ENCODE results near the gene ST3GAL2.
A peak's percentile ranks its signal among the peaks of the same experiment; 100 is the strongest.
"Not testable (repeated sequence)": the region's sequence is repeated elsewhere in the genome, so short reads cannot be mapped to it uniquely, and the experiment has no call there.

The ST3GAL2 gene

DNA sequence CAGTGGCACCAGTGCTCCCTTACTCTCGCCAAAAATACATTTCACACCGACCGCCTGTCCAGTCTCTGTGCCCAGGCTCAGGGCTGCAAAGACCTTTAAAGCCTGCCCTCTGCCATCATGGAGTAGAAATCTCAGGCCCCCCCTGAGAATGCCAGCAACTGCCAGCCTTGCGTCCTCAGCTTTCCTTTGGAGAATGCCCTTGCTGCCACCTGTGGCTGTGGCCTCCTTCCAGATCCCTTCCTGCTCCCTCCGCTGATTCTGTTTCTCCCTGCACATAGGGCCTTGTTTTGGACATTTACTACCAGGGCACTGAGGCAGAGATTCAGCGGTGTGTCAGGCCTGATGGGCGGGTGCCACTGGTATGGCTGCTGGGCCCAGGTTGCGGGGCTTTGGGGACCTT, 28.7 kb upstream of the ST3GAL2 start:
- no peak for DNase-seq (ENCODE audit: low spot score)

DNA sequence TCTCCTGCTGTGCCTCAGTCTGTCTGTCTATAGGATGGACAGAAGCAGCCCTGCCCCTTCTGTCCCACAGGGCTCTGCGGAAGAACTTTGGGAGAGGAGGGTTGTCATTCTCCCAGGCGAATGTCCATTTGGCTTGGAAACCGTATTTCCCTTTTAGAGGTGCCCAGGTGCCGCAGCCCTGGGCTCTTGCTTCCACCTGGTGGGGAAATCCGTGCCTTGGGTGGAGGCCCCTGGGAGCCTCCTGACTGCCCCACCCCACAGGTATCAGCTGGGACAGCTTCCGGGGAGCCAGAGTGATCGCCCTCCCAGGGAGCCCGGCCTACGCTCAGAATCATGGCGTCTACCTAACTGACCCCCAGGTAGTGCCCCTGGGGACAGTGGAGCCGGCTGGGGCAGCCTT, 28.2 kb upstream of the ST3GAL2 start:
- DNase-seq (ENCODE audit: low spot score), result no peak

DNA sequence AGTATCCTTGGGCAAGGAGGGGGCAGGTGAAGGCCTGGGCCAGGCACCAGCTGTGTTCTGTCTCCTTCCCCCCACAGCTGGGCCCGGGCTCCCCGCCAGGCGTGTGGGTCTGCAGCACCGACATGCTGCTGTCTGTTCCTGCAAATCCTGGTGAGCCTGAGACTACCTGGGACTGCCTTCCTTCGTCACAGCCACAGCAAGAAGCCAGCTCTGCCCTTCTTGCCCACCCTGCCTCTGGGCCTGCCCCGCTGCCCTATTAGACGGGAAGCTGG, 27.8 kb upstream of the ST3GAL2 start:
- no peak for DNase-seq (ENCODE audit: low spot score)

DNA sequence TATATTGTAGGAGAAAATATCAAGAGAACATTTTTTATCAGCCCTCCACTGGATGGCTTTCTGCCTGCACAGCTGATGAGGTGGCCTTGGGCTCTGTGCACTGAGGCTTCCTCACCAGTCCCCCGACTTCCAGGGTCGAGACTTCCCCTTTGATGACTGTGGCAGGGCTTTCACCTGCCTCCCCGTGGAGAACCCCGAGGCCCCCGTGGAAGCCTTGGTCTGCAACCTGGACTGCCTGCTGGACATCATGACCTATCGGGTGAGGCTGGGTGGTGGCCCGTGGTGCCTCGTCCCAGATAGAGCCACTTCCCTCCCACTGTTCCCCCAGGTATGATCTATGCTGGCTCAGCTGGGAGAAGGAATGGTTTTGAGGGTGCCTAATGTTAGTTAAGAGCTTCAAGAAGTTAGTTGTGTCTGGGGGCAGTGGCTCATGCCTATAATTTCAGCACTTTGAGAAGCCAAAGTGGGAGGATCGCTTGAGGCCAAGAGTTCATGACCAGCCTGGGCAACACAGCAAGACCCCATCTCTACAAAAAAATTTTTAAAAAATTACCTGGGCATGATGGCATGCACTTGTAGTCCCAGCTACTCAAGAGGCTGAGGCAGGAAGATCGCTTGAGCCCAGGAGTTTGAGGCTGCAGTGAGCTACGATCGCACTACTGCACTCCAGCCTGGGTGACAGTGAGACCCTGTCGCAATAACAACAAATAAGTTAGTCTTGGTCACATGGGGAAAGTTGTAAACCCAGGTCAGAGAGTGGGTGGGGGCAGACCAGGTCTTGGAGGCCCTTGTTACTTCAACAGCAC, 27.3 kb upstream of the ST3GAL2 start:
- DNase-seq (ENCODE audit: low spot score), result no peak

DNA sequence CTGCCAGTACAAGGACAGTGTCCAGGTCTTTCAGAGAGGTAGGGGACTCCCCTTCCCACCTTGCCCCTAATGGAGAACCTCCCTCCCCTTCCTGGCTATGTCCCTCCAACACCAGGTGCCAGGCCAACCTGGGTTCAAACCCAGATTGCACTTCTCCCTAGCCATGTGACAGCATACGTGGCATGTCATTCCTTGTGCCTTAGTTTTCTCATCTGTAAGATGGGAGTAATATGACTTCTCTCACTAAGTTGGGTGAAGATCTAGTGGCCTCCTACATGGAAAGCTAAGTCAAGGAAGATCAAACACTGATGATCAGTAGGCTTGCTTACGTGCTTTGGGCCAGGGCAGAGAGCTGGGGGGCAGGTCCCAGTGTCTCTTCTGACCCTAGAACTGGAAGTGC, 24.3 kb upstream of the ST3GAL2 start:
- DNase-seq (ENCODE audit: low spot score), result no peak

DNA sequence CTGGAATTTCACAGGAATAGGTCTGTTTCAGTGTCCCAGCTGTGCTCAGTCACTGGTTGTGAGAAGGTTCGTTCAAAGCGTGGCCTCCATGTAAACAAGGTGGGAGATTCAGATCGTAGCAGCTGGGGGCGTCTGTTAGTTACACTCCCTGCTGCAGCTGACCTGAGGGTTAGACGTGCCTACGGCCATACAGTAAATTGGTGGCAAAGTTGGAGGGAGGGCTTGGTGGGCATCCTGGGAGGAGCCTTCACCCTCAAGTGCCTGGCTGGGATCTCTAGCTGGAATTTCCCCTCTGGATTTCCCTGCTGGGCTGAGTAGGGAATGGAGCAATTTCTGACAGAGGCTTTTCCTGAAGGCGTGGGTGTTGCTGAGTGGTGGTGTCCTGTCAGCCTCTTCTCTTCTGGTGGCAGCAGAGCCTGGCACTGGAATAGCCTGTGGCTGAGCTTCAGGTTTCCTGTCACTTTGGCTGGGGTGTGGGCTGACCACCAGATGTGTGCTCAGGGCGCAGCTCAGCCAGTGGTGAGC, 21.9 kb upstream of the ST3GAL2 start:
- DNase-seq (ENCODE audit: low spot score), result no peak

DNA sequence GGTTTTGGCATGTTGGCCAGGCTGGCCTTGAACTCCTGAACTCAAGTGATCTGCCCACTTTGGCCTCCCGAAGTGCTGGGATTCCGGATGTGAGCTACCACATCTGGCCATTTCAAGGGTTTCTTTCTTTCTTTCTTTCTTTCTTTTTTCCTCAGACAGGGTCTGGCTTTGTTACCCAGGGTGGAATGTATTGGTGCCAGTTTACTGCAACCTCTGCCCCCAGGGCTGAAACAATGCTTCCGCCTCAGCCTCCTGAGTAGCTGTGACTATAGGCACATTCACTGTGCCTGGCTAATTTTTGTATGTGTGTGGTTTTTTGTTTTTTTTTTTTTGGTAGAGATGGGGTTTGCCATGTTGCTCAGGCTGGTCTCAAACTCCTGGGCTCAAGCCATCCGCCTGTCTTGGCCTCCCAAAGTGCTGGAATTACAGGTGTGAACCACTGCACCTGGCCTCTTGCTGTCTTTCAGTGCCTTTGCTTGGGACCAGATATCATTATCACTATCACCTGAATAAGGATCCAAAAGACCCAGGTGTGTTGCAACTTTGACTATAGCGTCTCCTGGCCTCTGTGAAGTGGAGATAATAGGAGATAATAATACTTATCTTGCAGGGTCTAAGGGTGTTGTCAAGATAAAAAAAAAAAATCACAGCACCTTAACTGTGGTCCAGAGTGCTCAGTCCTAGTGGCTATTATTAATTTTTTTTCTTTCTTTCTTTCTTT, 18.7 kb upstream of the ST3GAL2 start:
- no peak for DNase-seq (ENCODE audit: low spot score)

DNA sequence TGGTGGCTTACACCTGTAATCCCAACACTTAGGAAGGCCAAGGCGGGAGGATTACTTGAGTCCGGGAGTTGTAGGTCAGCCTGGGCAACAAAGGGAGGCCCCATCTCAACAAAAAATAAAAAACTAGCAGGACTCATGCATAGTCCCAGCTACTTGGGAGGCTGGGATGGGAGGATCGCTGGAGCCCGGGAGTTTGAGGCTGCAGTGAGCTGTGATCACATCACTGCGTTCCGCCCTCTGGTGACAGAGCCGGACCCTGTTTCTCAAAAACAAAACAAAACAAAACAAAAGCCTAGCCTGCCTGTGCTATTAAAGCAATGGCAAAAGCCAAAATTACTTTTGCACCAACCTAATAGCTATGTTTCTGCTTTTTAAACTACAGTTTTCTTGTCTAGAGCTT, 17.0 kb upstream of the ST3GAL2 start:
- DNase-seq (ENCODE audit: low spot score), result no peak

DNA sequence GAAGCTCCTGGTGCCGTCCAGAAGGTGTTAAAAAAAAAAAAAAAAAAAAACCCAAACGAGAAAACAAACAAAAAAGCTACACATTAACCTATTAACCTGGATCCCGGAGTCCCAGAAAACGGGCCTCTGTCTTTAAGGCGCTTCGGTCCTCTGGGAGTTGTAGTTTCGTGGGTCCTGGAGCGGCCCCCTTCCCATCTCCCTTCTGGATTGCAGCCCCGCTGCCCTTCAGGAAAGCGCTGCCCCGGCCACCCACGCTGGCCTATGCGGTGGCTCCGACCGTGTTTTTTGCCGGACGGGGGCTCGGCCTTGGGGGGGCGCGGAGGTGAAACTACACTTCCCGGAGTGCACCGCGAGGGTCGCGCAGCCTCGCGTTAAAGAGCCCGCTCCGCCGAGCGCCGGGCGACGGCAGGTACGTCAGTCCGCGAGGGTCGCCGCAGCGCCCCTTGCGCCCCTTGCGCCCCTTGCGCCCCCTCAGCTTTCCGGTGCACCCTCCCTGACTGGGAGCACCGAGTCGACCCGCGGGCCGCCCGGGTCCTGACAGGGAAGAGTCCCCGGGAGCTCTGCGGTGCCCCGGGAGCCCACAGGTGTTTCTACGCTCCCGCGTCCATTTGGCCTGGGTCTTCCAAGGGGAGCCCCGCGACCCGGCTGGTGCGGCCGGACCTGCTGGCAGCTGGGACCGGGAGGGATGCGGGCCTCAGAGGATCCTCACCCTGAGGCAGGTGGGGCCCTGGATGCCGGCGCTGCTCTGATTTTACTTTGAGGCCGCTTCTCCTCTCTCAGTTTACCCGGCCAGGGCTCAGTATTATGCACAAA, 15.5 kb upstream of the ST3GAL2 start, which contains the start of gene FCSK:
FCSK (plus strand) TSS at position 374 of the 813 bp plus-strand sequence. CDS start 8,596 bp downstream, outside the sequence.
- peak; percentile 98 for DNase-seq (ENCODE audit: low spot score)

DNA sequence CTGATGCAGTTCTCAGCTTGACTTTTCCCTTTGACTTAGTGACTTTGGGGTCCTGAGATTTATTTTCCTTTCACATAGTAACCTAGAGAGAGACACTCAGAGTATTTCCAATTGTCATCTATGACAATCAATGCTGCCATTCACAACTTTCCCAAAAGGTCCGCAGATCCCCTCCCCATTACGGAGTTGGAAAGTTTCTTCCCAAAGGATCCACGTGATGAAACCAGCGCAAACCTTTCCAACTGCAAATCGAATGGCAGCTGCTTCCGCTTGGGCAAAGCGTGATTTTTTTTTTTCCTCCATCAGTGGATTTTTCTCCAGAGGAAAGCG, 15.0 kb upstream of the ST3GAL2 start:
- no peak for DNase-seq (ENCODE audit: low spot score)

DNA sequence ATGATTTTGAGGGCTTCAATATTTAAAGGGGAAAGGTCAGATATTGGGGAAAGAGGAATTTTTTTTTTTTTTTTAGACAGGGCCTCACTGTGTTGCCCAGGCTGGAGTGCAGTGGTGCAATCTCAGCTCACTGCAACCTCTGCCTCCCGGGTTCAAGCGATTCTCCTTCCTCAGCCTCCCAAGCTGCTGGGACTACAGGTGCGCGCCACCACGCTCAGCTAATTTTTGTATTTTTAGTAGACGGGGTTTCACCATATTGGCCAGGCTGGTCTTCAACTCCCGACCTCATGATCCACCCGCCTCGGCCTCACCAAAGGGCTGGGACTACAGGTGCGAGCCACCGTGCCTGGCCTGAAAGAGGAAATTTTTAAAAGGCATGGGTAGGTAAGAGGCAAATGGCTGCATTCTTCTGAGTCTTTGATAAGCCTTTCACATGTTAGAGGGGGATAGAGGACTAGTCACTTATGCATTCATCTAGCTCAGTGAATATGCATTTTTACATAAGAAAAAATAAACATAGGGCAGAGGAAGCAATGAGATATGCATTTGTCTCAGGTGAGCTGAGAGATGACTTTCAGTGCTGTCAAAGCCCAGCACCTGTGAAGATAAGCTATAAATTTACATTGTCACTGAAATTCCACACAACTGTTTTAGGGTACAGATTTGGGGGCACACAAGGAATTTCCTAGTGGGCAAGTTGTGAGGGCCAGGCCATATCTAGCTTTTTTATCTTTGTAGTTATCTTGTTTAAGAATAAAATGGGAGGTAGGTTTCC, 14.4 kb upstream of the ST3GAL2 start:
- DNase-seq (ENCODE audit: low spot score), result no peak

DNA sequence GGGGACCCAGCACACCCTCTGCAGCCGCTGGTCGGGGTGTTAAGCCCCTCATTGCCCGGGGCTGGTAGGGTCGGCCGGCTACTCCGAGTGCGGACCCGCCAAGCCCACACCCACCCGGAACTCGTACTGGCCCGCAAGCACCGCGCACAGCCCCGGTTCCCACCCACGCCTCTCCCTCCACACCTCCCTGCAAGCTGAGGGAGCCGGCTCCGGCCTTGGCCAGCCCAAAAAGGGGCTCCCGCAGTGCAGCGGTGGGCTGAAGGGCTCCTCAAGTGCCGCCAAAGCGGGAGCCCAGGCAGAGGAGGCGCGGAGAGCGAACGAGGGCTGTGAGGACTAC, 12.1 kb upstream of the ST3GAL2 start:
- not testable (repeated sequence) for DNase-seq (ENCODE audit: low spot score)

DNA sequence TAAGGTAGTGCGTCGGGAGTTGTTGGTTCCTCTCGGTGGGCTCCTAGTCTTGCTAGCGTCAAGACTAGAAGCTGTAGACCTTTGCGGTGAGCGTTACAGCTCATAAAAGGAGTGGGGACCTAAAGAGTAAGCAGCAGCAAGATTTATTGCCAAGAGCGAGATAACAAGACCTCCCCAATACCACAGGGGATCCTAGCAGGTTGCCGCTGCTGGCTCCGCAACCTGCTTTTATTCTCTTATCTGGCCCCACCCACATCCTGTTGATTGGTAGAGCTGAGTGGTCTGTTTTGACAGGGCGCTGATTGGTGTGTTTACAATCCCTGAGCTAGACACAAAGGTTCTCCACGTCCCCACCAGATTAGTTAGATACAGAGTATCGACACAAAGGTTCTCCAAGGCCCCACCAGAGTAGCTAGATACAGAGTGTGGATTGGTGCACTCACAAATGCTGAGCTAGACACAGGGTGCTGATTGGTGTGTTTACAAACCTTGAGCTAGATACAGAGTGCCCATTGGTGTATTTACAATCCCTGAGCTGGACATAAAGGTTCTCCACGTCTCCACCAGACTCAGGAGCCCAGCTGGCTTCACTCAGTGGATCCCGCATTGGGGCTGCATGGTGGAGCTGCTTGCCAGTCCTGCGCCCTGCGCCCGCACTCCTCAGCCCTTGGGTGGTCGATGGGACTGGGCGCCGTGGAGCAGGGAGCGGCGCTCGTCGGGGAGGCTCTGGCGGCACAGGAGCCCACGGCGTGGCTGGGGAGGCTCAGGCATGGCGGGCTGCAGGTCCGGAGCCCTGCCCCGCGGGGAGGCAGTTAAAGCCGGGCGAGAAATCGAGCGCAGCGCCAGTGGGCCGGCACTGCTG, 11.5 kb upstream of the ST3GAL2 start:
- not testable (repeated sequence) for DNase-seq (ENCODE audit: low spot score)

DNA sequence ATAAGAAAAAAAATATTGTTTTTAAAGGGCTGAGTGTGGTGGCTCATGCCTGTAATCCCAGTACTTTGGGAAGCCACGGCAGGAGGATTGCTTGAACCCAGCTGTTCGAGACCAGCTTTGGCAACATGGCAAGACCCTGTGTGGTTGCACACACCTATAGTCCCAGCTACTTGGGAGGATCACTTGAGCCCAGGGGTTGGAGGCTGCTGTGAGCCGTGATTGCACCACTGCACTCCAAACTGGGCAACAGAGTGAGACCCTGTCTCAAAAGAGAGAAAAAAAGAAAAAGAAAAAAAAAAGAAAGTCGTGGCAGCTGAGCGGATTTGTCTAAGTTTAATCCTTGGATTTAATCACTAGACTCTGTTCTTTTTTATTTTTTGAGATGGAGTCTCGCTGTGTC, 9.2 kb upstream of the ST3GAL2 start:
- DNase-seq (ENCODE audit: low spot score), result no peak

DNA sequence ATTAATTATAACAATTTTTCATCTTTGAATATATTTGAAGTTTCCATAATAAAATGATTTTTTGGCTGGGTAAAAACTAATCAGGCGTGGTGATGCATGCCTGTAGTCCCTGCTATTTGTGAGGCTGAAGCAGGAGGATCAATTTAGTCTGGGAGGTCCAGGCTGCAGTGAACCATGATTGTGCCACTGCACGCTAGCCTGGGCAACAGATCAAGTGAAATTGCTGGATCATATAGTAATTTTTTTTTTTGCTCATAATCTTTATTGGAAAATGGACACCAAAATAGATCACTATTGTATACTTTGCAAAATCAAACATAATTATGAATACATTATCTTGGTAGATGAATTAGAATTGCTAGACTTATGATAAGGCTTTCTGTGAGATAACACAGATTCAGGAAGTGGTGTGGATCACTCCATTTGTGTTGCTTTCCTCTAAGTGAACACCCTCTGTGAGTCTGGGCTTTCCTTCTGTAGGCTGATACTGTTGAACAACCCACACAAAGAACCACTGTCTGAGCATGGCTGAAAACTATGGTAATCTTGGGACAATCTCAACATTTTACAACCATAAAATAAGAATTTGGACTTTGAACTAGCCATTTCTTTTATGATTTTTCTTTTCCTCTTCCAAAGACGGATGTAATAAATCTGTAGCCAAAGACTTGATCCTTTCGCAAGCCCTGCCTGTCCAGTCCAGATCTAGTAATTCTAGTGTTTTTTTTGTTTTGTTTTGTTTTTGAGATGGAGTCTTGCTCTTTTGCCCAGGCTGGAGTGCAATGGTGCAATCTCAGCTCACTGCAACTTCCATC, 5.6 kb upstream of the ST3GAL2 start:
- DNase-seq (ENCODE audit: low spot score), result no peak

DNA sequence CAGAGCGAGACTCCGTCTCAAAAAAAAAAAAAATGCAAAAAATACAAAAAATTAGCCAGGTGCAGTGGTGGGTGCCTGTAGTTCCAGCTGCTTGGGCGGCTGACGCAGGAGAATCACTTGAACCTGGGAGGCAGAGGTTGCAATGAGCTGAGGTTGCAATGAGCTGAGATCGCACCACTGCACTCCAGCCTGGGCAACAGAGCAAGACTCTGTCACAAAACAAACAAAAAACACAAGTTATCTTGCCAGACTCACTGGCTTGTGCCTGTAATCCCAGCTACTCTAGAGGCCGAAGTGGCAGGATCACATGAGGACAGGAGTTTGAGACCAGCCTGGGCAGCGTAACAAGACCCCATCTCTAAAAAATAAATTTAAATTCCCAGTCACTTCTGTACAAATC, 3.4 kb upstream of the ST3GAL2 start:
- no peak for DNase-seq (ENCODE audit: low spot score)

DNA sequence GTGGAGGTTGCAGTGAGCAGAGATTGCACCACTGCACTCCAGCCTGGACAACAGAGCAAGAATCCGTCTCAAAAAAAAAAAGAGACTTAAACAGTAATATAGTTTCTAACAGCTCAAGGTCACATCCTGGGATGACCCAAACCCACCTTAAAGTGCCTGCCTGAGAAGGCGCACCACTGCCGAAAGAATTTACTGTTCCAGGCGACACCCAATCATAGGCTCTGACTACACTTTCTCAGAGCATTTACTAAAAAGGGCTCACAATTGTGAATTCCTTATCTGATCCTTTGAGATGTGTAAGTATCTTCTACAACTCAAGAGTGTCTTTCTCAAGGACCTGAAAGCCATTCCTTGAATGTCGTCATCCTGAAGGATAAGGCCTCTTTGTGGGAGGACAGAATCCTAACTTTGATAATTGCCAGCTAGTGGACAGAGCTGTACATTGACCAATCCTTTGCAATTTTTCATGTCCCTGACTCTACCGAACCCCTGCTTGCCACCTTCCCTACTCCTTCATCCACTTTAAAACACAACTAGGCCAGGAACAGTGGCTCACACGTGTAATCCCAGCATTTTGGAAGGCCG, 2.6 kb upstream of the ST3GAL2 start:
- no peak for DNase-seq (ENCODE audit: low spot score)

DNA sequence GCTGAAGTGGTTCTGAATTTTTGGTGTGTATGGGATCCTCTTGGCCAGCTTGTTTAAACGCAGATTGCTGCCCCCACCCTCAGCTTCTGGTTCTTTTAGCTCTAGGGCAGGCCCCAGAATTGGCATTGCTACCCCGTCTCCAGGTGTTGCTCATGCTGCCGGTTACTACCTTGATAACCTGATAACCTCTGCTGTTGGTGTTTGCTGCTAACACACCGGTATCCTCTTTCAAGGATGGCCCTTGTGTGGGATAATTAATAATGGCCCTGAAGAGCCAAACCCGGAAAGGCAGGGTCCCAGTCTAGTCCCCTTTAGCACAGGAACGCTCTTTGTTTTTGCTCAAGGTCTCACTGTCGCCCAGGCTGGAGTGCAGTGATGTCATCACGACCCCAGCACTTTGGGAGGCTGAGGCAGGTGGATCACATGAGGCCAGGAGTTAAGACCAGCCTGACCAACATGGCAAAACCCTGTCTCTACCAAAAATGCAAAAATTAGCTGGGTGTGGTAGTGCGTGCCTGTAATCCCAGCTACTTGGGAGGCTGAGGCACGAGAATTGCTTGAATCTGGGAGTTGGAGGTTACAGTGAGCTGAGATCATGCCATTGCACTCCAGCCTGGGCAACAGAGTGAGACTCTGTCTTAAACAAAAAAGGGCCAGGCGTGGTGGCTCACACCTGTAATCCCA, 1.3 kb upstream of the ST3GAL2 start:
- DNase-seq (ENCODE audit: low spot score), result no peak

DNA sequence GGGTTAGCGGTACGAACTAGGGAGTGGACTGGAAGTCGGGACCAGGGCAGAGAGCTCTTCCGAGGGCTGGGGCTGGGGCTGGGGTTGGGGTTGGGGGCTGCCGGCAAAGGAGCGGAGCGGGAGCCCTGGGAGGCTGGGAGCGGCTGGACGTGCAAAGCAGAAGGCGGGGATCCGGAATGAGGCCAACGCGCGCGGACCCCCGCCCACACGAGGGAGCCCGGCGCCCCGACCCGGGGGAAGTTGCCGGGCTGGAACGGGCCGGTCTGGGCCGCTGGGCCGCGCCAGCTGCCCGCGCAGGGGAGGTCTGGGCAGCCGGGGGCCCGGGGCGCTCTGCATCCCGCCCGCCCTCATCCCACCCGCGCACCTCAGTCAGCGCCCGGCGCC, 323 bp downstream of the ST3GAL2 start:
- DNase-seq (ENCODE audit: low spot score), result no peak

All from HuH-7.5 (cell line).